ENCODE measurements around the gene SLC30A7. TPM values are rescaled to one million over a fixed set of nuclear protein-coding genes. Genes with fewer than 3 reads are reported as not detected.
A peak's percentile ranks its signal among the peaks of the same experiment; 100 is the strongest.

The SLC30A7 gene
- total RNA-seq, 1 donor from 2014 or later: 28.2 TPM

DNA sequence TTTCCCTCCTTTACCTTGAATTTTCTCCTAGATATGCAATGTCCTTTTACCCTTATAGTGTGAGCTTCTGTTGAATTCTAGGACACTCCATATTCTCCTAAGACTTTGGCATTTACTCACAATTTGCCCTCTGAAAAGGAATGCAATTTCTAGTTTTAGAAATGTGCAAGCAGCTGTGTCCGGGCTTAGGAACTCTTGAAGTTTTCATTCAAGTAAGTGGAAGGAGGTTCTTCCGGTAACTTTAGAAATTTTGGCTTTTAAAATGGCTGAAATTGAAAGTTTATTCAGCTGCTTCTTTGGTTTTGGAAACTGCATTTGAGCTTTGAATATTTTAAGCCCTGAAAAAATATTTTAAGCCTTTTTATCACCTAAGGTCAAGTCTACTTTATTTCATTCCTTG lies 73.4 kb downstream of the SLC30A7 start:
- no peak overlapping the region for H3K4me3 Mint-ChIP-seq (ENCODE audit: low read depth)
- peaks cover 11% of the 10 kb centered on the region for H3K4me1 Mint-ChIP-seq (ENCODE audit: low read depth)
- no peaks in the 10 kb centered on the region for H3K9me3 Mint-ChIP-seq (ENCODE audit: low read depth)
- H3K27me3 Mint-ChIP-seq: no peaks in the 10 kb centered on the region
- no peak for TF ChIP-seq CTCF (IDR thresholded peaks at IDR 0.05; ENCODE audit: unreplicated experiment)
- peaks cover 16% of the 10 kb centered on the region for H3K36me3 Mint-ChIP-seq (ENCODE audit: insufficient read depth)
- H3K27ac Mint-ChIP-seq: no peak overlapping the region
- DNase-seq (ENCODE audit: low spot score, unreplicated experiment): no peak

- Mint-ChIP-seq H3K4me3 (ENCODE audit: low read depth) (no peak overlapping the region), H3K36me3 (ENCODE audit: insufficient read depth) (peaks cover 18% of the 10 kb centered on the region), H3K27ac (peak overlapping the region; percentile 65), H3K4me1 (ENCODE audit: low read depth) (peaks cover 12% of the 10 kb centered on the region), H3K27me3 (no peaks in the 10 kb centered on the region), H3K9me3 (ENCODE audit: low read depth) (no peaks in the 10 kb centered on the region)
- DNase-seq (ENCODE audit: low spot score, unreplicated experiment): no peak
- TF ChIP-seq CTCF (IDR thresholded peaks at IDR 0.05; ENCODE audit: unreplicated experiment): no peak
Observed at GRCh38 chr1:100971021-100971420, 75.1 kb downstream of the SLC30A7 start.

DNA sequence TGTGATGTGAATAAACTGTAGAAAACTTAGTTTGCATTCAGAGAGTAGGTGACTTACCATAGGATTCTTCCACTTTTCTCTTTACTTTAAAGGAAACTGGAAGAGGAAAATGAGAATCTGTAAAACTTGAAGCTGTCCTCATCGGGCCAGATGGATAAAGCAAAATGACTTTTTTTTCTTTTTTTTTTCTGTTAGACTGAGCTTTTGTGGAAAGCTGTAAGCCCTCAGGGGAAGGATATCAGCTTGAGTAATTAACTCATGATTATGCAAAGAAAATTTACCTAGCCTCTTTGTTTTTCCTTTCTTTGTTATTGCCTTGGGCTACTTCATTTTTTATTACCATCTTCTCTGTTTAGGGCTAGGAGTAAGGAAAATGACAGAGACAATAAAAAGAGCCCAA lies 76.3 kb downstream of the SLC30A7 start:
- Mint-ChIP-seq H3K36me3 (ENCODE audit: insufficient read depth) (peaks cover 20% of the 10 kb centered on the region), H3K27ac (no peak overlapping the region), H3K9me3 (ENCODE audit: low read depth) (no peaks in the 10 kb centered on the region), H3K27me3 (no peaks in the 10 kb centered on the region), H3K4me1 (ENCODE audit: low read depth) (peaks cover 23% of the 10 kb centered on the region), H3K4me3 (ENCODE audit: low read depth) (no peak overlapping the region)
- TF ChIP-seq CTCF (IDR thresholded peaks at IDR 0.05; ENCODE audit: unreplicated experiment): no peak
- DNase-seq (ENCODE audit: low spot score, unreplicated experiment): no peak

- no peaks in the 10 kb centered on the region for H3K9me3 Mint-ChIP-seq (ENCODE audit: low read depth)
- H3K4me1 Mint-ChIP-seq (ENCODE audit: low read depth): peaks cover 16% of the 10 kb centered on the region
- no peak for TF ChIP-seq CTCF (IDR thresholded peaks at IDR 0.05; ENCODE audit: unreplicated experiment)
- peaks cover 22% of the 10 kb centered on the region for H3K36me3 Mint-ChIP-seq (ENCODE audit: insufficient read depth)
- H3K4me3 Mint-ChIP-seq (ENCODE audit: low read depth): peak overlapping the region; percentile 44
- no peak for DNase-seq (ENCODE audit: low spot score, unreplicated experiment)
- no peaks in the 10 kb centered on the region for H3K27me3 Mint-ChIP-seq
- H3K27ac Mint-ChIP-seq: no peak overlapping the region
Observed at GRCh38 chr1:100976936-100977335, 81.0 kb downstream of the SLC30A7 start.

DNA sequence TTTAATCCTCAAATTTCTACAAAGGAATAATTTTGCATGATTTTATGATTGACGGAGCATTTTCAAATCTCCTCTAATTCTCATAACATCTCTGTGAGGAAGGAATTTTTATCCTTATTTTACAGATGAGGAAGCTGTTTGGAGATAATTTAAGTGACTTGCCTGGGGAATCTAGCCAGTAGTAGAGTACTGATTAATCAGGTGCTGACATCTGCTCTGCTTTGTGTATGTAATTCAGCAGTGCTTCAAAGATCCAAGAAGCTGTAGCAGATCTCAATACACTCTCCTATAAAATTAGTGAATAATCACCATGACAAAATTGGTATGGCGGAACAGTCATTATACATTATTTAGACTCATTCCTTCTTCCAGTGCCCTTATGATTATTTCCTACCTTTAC lies 83.7 kb downstream of the SLC30A7 start:
- DNase-seq (ENCODE audit: low spot score, unreplicated experiment): no peak
- H3K27me3 Mint-ChIP-seq: no peaks in the 10 kb centered on the region
- H3K4me3 Mint-ChIP-seq (ENCODE audit: low read depth): no peak overlapping the region
- H3K9me3 Mint-ChIP-seq (ENCODE audit: low read depth): no peaks in the 10 kb centered on the region
- no peak for TF ChIP-seq CTCF (IDR thresholded peaks at IDR 0.05; ENCODE audit: unreplicated experiment)
- H3K36me3 Mint-ChIP-seq (ENCODE audit: insufficient read depth): peaks cover 18% of the 10 kb centered on the region
- H3K27ac Mint-ChIP-seq: no peak overlapping the region
- H3K4me1 Mint-ChIP-seq (ENCODE audit: low read depth): peaks cover 12% of the 10 kb centered on the region

Measured in progenitor cell of endocrine pancreas (in vitro differentiated cells).